T-helper 22 cell (primary cell): ENCODE measurements around the gene TRIM10.
"Not testable (repeated sequence)": the region's sequence is repeated elsewhere in the genome, so short reads cannot be mapped to it uniquely, and the experiment has no call there.

Experiments used
- DNase-seq: peaks from one replicate; pipeline ENCODE4 v3.0.0-alpha.2; 2020; ENCODE audit warnings: low read depth

TRIM10 gene

DNA sequence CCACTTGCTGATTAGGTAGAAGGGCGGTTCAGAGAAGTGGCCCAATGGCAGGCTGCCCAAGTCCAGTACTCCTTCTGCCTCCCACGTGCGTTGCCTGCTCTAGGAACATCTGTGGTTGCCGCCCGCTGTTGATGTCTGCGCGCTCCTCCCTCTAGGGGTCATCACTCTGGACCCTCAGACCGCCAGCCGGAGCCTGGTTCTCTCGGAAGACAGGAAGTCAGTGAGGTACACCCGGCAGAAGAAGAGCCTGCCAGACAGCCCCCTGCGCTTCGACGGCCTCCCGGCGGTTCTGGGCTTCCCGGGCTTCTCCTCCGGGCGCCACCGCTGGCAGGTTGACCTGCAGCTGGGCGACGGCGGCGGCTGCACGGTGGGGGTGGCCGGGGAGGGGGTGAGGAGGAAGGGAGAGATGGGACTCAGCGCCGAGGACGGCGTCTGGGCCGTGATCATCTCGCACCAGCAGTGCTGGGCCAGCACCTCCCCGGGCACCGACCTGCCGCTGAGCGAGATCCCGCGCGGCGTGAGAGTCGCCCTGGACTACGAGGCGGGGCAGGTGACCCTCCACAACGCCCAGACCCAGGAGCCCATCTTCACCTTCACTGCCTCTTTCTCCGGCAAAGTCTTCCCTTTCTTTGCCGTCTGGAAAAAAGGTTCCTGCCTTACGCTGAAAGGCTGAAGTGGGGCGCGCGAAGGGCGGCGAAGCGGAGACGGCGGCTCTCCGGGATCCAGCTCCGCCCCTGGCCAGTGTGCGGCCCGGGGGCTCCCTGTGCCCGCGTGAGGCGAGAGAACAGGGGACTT lies 10.9 kb upstream of the TRIM10 start:
- no peak for DNase-seq

DNA sequence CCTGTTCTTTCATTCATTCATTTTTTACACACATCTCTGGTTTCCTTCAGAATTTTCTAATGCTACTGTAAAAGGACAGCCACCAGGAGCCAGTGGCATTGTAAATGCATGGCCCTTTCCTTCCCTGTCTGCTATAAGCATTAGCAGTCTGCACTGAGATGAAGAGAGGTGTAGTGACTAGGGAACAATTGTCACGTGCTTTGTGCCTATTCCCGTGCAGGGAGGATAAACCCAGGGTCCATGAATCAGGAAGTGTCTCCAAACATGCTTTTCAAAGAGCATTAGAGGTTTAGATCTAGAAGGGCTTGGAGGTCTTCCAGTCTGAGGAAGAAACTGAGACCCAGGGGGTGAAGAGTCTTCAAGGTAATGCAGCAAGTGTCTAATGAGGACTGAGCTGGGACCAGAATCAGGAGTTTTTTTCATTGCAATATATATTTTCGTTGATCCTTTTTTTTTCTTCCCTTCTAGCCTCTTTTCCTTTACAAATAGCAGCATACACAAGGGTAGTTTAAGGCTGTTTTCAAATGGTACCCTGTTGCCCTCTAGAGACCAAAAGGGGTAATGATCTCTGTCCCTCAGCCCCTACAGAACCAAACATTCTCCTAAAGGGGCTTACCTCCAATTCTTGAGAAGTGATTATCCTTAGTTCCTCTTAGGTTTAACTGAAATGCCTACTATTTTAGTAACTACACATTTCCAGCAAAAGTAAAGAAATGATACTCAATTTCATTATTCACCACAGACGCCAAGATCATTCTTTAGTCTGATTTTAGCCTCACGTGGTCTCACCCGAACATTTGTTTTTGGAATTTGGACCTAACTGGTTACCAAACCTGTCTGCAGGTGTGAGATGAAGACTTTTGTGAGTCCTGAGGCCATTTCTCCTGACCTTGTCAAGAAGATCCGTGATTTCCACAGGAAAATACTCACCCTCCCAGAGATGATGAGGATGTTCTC lies 8.9 kb upstream of the TRIM10 start:
- DNase-seq, result no peak

DNA sequence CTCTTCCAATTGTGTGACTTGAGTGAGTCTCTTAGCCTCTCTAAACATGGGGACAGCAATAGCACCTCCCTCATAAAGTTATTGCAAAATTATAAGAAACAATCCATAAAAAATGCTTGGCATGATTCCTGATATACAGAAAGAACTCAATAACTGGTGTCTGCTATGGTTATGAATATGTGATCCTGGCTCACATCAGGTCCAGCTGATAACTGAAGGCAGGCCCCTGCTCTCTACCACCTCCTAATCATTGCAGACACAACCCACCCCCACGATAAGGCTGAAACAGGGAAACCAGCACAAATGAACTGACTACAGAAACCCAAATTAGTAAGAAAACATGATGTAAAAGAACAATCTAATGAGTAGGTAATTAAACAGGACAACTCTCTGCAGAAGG lies 7.7 kb upstream of the TRIM10 start:
- no peak for DNase-seq

DNA sequence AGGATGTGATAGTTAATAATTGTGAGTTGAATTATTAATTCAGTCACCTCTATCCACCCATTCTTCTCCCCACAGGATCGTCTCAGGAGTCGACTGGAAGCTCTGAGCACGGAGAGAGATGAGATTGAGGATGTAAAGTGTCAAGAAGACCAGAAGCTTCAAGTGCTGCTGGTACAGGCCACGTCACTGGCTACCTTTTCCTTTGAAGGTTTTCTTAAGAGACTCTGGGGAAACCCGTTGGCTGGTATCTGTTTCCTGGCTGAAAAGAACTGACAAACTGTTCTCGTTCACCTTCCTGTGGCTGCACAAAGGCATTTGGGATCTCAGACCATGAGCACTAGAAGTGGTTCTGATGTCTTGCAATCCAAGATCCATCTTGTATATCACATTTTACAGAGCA lies 6.1 kb upstream of the TRIM10 start:
- no peak for DNase-seq

DNA sequence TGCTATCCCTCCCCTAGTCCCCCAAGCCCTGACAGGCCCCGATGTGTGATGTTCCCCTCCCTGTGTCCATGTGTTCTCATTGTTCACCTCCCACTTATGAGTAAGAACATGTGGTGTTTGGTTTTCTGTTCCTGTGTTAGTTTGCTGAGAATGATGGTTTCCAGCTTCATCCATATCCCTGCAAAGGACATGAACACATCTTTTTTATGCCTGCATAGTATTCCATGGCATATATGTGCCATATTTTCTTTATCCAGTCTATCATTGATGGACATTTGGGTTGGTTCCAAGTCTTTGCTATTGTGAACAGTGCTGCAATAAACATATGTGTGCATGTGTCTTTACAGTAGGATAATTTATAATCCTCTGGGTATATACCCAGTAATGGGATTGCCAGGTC lies 4.2 kb upstream of the TRIM10 start:
- not testable (repeated sequence) for DNase-seq

DNA sequence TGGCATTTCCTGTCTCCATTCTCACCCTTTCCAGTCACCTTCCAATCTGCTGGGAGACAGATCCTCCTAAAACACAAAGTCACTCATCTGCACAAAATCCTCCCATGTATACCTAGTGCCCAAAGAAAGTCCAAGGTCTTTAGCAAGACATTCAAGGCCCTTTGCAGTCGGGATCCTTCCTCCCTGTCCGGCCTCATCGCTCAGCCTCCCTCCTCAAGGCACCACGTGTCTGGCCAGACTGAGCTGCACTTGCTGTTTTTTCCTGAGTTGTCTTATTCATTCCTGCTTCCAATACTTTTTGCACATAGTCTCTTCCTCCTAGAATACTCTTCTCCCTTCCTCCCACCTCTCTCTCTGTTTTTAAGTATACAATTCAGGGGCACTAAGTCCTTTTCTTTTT lies 3.7 kb upstream of the TRIM10 start:
- no peak for DNase-seq

DNA sequence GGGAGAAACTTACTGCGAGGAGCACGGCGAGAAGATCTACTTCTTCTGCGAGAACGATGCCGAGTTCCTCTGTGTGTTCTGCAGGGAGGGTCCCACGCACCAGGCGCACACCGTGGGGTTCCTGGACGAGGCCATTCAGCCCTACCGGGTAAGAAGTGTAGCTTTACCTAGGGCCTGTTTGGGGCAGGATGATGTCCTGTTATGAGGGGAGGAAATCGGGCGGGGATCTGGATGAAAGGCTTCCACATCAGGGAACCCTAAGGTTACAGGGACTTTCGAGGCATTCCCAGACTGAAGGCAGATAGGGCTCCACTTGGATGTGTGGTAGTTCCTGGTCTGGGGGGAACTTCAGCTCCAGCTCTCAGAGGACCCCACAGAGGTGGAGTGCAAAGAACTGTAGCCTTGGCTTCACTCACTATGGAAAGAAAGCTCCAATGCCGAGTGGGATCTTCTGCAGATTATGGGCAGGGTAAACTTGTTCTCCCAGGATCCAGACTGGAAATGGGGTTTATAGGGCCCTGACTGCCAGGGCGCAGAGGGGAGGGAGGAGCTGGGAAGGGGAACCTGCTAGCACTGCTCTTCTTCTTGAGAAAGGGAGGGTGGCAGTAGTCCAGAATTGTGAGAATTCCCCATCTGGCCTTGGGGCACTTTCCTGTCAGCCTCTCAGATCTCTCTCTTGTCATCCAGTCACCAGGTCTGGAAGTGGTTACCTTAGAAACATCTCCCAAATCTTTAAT lies 3.1 kb upstream of the TRIM10 start:
- DNase-seq, result no peak

DNA sequence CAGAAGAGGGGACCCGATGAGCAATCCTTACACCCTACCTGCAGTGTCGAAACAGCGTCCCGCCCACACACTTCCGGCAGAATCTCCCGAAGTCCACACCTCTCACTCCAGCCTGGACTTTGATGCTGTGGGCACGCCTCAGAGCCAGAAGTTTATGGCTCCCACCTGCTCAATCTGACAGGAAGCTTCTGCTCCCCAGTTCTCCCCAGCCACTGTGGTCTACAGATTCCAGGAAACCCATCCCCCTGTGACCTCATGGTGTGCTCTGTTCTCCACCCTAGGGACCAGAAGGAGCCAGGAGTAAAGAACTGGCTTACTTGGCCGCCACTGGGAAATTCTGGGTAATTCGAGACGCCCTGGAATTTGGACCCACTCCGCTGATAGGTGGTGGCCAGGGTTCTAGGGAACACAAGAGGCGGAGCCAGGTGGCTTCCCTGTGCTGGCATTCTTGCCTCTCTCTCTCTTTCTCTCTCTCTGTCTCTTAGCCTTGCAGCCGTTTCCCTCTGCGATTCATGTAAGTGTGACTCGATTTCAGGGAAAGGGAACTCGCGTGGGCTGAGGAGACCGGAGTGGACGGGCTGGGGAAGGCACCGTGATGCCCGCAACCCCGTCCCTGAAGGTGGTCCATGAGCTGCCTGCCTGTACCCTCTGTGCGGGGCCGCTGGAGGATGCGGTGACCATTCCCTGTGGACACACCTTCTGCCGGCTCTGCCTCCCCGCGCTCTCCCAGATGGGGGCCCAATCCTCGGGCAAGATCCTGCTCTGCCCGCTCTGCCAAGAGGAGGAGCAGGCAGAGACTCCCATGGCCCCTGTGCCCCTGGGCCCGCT lies 2.3 kb upstream of the TRIM10 start, which contains the start of gene TRIM15:
Gene TRIM15, plus strand, starts transcription at position 457 of the 828 bp plus-strand sequence. Its CDS starts 139 bp downstream, at position 596.
- no peak for DNase-seq

DNA sequence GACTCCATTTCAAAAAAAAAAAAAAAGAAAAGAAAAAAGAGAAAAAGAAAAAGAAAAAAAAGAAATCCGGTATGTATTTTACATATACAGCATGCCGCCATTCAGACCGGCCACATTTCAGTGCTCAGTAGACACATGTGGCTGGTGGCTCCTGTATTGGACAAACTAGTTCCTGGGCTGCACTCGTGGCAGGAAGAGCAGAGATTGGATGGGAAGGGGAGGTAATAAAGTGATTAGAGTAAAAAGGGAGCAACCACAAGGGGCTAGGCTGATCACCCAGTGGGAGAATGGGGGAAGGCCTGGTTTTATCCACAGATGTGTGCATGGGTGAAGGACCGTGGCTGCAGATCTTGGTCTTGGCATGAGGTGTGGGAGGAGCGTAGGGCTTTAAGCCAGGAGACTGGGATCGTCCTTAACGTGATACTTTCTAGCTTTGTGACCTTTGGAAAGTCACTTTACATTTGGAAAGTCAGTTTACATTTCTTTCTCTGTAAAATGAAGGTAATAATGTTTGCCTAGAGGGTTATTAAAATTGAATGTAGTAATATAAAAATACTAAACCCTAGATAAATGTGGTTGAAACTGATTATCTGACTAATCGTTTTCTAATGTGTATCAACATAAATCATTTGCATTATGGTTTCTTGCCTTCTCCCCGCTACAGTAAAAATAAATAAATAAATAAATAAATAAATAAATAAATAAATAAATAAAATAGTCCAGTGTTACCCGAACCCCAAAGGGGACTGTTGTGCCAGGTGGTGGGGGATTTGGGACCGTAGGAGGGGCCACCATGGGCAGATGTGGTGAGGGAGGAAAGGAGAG lies 1.5 kb upstream of the TRIM10 start:
- no peak for DNase-seq

DNA sequence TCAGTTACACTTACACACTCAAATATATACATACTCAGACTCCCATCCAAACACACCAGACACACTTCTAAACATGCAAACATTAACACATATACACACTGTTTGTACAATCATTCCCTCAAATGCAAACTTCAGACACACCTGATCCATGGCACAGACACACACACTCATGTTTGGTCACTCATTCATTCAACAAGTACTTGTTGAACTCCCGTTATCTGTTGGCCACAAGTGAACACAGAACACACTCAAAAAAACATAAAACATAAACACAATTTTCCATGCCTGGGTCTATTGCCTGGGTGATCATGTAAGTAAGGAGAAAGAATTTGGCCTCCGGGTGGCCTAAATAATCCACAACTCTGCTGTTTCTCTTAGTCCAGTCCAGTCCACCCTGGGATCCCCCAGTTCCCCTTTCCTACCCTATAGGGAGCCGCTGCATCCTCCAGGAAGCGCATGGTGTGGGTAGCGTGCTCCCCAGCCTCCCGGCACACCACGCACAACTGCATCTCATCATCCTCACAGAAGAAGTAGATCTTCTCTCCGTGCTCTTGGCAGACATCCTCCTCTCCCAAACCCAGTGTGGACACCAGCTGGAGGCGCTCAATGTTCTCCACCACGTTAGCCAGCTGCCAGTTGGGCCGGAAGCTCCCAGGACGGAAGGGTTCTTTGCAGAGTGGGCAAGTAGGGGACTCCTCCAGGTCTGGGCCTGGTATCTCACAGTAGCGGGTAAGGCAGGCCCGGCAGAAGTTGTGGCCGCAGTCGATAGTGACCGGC lies 815 bp downstream of the TRIM10 start:
- DNase-seq, result no peak

DNA sequence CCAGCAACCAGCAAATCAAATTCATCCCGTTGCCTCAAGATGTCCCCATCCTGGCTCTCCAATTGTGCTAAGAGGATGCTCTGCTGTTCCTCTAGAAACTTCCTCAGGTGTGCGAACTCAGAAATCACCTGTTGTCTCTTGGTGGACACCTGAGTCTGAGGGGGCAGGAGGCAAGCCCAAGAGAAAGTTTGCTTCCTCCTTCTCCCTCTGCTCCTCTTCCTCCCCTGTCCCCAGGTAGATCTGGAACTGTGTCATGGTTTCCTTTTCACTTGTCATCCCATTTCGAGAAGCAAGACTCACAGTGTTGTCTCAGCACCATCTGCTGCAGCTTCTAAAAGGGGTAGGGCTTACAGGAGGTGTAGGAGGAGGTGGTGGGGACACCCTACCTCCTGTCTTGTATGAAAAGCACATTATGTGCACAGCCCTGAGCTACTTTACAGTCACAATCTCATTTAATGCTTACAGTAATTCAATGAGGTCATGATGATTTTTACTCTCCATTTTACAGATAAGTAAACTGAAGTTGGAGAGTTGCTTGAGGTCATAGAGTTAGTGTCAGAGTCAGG lies 2.5 kb downstream of the TRIM10 start:
- no peak for DNase-seq

DNA sequence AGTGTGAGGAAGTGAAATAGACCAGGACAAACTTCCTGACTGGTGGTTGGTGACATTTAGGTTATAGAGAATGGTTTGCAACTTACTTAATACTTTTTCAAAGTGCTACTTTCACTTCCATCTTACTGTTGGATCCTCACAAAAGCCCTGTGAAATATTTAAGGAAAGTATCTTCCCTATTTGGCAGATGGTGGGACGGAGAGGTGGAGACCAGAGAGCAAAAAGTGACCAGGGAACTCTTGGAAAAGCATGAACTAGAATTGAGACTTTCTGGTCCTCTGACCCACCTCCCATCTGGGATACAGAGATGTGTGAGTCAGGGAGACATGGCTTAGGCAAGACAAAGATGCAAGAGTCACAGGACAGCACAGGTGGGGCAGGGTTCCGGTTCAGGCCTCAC lies 3.0 kb downstream of the TRIM10 start:
- DNase-seq, result no peak

DNA sequence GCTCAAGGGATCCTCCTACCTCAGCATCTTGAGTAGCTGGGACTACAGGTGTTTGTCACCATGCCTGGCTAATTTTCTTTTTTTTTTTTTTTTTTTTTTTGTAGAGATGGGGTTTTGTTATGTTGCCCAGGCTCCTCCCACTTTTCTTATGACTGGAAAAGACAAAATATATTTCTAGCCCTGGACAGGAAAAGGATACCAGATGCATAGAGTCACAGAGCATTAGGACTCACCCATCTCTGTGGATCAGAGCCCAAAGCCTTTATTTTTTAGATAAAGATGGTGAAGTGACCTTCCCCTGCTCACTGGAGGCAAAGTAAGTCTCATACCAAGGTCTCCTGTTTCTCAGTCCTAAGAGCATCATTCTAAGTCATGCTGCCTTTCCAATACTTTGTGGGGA lies 3.4 kb downstream of the TRIM10 start:
- no peak for DNase-seq

DNA sequence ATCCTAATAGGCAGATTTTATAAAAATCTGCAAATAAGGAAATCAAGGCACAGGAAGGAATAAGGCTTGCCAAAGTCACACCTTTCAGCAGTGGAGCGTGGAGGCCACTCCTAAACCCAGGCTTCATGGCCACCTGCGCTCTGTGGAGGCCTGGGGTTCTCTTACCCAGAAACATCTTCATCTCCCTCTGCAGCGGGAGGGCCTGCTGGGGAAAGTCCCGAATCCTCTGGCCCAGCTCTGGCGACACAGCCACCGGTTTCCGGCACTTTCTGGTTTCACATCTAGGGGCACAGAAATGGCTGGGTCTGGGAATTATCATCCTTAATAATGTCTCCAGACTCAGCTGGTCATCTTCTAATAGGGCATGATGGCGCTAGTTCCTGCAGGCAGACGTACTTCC lies 4.2 kb downstream of the TRIM10 start:
- no peak for DNase-seq

DNA sequence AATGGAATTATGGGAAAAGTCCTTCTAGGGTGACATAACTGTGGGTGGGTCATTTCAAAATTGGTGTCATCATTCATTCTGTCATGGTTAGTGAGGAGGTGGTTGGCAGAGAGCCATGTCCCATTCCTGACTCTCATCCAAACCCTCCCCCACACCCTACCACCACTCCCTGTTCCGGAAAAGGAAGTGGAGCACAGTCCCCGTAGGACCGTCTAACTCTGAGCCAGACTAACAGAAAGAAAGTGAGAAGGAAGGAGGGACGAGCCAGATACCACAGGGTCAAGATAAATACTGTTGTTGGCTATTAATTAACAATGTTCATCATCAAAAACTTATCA lies 4.8 kb downstream of the TRIM10 start:
- no peak for DNase-seq

DNA sequence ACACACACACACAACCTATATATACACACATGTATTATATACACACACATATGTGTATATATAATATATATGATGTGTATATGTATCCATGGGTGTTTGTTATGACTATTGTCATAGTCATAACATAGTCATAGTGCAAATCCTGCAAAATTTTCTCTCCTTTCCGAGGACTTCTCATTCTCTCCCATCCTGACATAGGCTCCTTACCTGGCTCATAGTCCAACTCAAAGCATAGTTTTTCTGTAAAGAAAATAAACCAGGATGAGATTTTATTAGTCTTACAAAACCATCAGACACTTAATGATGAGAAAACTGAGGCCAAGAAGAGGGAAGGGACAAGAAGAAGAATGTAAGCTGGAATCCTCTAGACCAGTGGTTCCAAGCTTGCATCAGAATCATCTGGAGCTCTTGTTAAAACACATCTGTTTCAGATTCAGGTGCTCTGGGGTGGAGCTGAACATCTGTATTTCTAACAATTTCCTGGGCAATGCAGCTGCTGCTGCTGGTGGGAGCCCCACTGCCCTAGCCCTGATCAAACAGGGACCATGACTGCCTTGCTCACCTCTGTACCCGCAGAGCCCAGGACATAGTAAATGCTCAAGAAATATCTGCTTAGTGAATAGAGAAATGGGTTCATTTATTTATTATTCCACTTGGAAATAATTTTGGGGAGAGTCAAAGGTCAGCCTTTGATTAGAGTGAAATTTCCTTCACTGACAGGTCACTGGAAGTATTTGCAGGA lies 5.3 kb downstream of the TRIM10 start:
- DNase-seq, result no peak

DNA sequence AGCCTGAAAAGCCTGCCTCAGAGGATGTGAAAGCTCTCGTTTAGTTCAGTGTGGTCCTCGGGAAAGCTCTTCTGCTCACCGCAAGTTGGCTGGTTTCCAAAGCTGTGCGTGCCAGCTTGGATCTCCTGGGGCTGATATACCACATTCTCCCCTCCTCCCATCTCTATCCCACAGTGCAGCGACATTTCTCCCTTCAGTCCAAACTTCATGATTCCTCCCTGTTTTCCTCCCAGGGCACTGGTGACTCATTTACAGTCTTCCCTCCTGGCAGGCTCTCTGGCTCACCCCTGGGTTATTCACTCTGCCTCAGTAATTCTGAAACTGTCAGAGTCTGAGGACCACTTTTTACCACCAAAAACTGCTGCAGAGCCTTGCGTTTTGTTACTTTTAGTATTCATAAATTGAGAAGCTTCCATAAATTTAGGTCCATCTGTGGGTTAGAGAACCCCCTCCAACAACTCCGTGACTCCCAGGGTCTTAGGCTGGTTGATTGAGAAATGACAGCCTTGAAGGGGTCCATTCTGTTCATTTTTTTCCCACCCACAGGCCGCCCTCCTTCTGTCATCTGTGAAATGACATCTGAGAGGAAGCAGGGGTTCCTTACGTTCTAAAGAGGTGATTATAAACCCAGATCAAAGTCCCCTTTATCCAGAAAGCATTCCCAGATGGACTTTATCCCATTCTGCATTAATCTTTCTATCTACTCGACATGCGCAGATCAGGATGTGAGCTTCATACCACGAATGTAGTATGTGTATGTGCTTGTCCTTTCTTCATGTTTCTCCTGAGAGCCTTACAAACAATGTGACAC lies 6.1 kb downstream of the TRIM10 start:
- no peak for DNase-seq

DNA sequence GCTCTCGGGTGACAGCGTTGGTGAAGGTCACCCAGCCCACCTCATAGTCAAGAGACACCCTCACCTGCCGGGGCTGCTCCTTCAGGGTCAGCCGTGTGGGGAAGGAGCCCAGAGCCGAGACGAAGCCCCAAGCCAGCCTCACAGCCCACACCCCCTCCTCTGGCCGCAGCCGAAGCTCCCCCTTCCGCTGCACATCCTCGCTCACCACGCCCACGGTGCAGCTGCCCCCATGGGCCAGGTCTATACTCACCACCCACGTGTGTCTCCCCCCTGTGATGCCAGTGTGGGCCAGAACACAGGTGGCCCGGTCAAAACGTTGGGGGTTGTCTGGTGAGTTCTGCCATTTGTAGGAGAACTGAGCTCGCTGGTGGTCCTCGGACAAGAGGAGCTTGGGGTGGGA lies 7.0 kb downstream of the TRIM10 start:
- DNase-seq, result no peak
